Endothelial cell of umbilical vein (primary cell): Measurements from ENCODE around the gene NAT10.

Experiments
- EZH2 ChIP-seq: IDR thresholded peaks from 2 replicates; pipeline ENCODE4 v1.6.1; 2012; ENCODE audit warnings: borderline replicate concordance, low read depth, mild to moderate bottlenecking, moderate library complexity, low read length, inconsistent platforms; ENCODE audit not compliant: severe bottlenecking
- MYC ChIP-seq: IDR thresholded peaks from one replicate; pipeline ENCODE4 v1.6.1; 2011; ENCODE audit warnings: mild to moderate bottlenecking, low read depth, low read length
- POLR2A ChIP-seq: IDR thresholded peaks from 2 replicates; pipeline ENCODE4 v1.6.1; 2012; ENCODE audit warnings: low read depth, mild to moderate bottlenecking, control low read depth, low read length
- POLR2AphosphoS5 ChIP-seq: IDR thresholded peaks from 2 replicates; pipeline ENCODE4 v1.6.1; 2012; ENCODE audit warnings: low read depth, mild to moderate bottlenecking, control low read depth, low read length, moderate library complexity; ENCODE audit not compliant: insufficient read depth
- TF ChIP-seq, protein P1 (sequence below), 2 donors: IDR thresholded peaks; 1 replicate in 1 of 2; 2 replicates in 1 of 2; pipeline ENCODE4 v1.5.1; 2011; ENCODE audit warnings: low read length in 2 of 2, mild to moderate bottlenecking in 2 of 2, moderate library complexity in 2 of 2, control low read depth in 1 of 2, inconsistent platforms in 1 of 2, low read depth in 1 of 2; ENCODE audit not compliant: insufficient read depth in 1 of 2; ENCODE audit errors: extremely low read depth in 1 of 2

DNA sequence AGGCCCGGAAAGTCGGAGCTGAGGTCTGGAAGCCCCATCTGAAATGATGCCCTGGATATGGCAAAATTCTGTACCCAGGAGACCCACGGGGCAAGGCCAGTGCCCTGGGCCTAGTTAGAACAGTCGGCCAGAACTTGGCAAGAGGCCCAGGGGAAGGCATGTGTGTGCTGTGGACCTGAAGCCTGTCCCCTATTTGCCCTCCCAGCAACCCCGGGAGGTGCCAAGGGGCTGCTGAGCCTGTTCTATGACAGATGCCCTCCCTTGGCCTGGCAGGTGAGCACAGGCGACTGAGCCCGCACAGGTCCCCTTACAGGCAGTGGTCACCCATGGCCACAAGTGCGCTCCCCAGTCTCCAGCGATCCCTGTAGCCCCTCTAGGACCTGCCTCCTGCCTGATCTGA lies 51.7 kb downstream of the NAT10 start:
- no peak for TF ChIP-seq EZH2
- no peak for TF ChIP-seq POLR2A
- TF ChIP-seq, protein P1, sequence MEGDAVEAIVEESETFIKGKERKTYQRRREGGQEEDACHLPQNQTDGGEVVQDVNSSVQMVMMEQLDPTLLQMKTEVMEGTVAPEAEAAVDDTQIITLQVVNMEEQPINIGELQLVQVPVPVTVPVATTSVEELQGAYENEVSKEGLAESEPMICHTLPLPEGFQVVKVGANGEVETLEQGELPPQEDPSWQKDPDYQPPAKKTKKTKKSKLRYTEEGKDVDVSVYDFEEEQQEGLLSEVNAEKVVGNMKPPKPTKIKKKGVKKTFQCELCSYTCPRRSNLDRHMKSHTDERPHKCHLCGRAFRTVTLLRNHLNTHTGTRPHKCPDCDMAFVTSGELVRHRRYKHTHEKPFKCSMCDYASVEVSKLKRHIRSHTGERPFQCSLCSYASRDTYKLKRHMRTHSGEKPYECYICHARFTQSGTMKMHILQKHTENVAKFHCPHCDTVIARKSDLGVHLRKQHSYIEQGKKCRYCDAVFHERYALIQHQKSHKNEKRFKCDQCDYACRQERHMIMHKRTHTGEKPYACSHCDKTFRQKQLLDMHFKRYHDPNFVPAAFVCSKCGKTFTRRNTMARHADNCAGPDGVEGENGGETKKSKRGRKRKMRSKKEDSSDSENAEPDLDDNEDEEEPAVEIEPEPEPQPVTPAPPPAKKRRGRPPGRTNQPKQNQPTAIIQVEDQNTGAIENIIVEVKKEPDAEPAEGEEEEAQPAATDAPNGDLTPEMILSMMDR (IDR thresholded peaks at IDR 0.05; ENCODE audit: extremely low read depth in 1 of 2, insufficient read depth in 1 of 2, low read depth in 1 of 2, low read length in 2 of 2): no peak
- TF ChIP-seq POLR2AphosphoS5: no peak
- TF ChIP-seq MYC: no peak
